ENCODE data around the gene LDB2. TPM values are rescaled to one million over a fixed set of nuclear protein-coding genes. Genes with fewer than 3 reads are reported as not detected.
A peak's percentile ranks its signal among the peaks of the same experiment; 100 is the strongest.

The LDB2 gene
- total and polyA plus RNA-seq, 2 donors (not counting 1 experiment from before 2014, with no cell fraction given): 41.6 to 78.3 TPM

DNA sequence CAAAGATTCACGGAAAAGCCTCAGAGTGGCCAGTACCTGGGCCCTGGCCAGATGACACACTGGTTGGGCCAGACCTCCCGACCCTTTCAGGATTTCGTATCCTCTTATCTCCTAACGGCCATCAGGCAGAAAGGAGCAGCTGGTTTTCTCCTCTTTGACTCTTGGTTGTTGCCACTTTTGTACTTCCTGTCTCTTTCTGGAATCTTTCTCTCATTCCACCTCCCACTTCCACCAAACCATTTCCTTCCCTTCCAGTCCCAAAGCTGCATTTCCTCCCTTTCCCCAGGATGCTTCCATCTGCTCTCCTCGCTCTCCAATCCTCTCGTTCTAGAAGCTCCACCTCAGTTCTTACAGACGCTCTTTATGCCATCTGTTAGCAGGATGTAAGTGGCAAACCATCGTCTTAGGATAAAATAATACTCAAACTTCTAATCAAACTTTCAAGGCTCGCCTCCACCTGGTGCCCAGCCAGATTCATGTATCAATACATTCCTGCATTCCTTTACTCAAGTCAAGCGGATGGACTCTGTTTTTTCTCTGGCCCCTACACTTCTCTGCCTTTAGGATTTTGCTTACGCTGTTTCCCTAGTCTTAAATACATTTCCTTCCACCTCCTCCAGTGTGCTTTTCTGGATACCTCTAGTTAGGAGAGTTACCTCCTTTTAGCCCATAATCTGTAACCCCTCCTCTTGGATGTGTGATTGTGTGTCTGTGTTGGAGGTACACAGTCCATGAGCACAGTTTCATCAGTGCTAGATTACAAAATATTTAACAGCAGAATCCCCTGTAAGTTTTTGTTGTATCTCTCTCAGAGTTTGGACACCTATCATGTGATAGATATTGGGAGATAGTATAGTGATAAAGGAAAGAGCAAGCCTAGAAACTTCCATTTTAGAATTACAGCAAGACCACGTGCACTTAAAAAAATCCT is 70.4 kb downstream of the LDB2 start:
- Histone ChIP-seq H3K9ac (ENCODE audit: insufficient read depth, low read length) (no peak overlapping the region), H3K4me1 (ENCODE audit: control insufficient read depth, extremely low read depth, insufficient read depth, low read length) (no peaks in the 10 kb centered on the region), H3K4me2 (ENCODE audit: extremely low read depth, insufficient read depth, low read length) (no peak overlapping the region), H3K4me3 (replicated peaks in 1 of 4; ENCODE audit: control extremely low read depth in 1 of 4, insufficient read depth in 1 of 4, low read depth in 3 of 4, low read length in 4 of 4) (no peak overlapping the region), H3K79me2 (ENCODE audit: control insufficient read depth, insufficient read depth, low read length) (no peaks in the 10 kb centered on the region), H3K36me3 (ENCODE audit: control insufficient read depth, insufficient read depth, low read length) (no peaks in the 10 kb centered on the region), H3K9me3 (ENCODE audit: control insufficient read depth, insufficient read depth, low read depth, low read length) (no peaks in the 10 kb centered on the region), H3K27ac (ENCODE audit: insufficient read depth, low read length) (no peak overlapping the region), H2AFZ (ENCODE audit: low read length) (no peak overlapping the region), H3K27me3 (ENCODE audit: control insufficient read depth, insufficient read depth, low read length) (no peaks in the 10 kb centered on the region), H4K20me1 (ENCODE audit: control insufficient read depth, extremely low read depth, insufficient read depth, low read length) (no peaks in the 10 kb centered on the region)
- DNase-seq (ENCODE audit: low read depth in 2 of 2): peak in 1 of 2 donors; percentile 26
- TF ChIP-seq EZH2 (IDR thresholded peaks at IDR 0.05; ENCODE audit: low read length, missing control alignments): no peak
- TF ChIP-seq, protein P1, sequence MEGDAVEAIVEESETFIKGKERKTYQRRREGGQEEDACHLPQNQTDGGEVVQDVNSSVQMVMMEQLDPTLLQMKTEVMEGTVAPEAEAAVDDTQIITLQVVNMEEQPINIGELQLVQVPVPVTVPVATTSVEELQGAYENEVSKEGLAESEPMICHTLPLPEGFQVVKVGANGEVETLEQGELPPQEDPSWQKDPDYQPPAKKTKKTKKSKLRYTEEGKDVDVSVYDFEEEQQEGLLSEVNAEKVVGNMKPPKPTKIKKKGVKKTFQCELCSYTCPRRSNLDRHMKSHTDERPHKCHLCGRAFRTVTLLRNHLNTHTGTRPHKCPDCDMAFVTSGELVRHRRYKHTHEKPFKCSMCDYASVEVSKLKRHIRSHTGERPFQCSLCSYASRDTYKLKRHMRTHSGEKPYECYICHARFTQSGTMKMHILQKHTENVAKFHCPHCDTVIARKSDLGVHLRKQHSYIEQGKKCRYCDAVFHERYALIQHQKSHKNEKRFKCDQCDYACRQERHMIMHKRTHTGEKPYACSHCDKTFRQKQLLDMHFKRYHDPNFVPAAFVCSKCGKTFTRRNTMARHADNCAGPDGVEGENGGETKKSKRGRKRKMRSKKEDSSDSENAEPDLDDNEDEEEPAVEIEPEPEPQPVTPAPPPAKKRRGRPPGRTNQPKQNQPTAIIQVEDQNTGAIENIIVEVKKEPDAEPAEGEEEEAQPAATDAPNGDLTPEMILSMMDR (conservative IDR thresholded peaks at IDR 0.05 in 1 of 2, IDR thresholded peaks at IDR 0.05 in 1 of 2; ENCODE audit: low read depth in 1 of 2, low read length in 2 of 2): no peak

DNA sequence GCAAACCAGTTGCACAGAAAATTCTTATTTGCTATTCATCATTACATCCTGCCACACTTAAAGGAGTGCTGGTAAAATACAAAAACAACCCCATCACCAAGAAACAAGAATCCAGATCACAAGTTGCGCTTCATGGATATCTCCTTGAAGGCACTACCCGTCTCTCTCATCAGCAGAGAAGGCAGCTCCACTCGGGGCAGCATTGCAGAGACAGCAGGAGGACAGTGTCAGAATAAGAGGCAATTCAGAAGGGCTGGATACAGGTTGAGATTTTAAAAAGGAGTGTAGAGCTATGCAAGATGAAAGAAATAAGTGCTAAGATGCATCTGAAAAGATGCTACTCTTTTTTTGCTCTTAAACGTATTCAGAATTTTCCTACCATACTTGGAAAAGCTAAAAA is 71.4 kb downstream of the LDB2 start:
- H3K9ac ChIP-seq (ENCODE audit: insufficient read depth, low read length): no peak overlapping the region
- no peaks in the 10 kb centered on the region for H3K4me1 ChIP-seq (ENCODE audit: control insufficient read depth, extremely low read depth, insufficient read depth, low read length)
- DNase-seq (ENCODE audit: low read depth in 2 of 2): no peak
- H3K36me3 ChIP-seq (ENCODE audit: control insufficient read depth, insufficient read depth, low read length): no peaks in the 10 kb centered on the region
- H3K27ac ChIP-seq (ENCODE audit: insufficient read depth, low read length): no peak overlapping the region
- H3K4me2 ChIP-seq (ENCODE audit: extremely low read depth, insufficient read depth, low read length): no peak overlapping the region
- no peak overlapping the region for H2AFZ ChIP-seq (ENCODE audit: low read length)
- no peak overlapping the region for H3K4me3 ChIP-seq (replicated peaks in 1 of 4; ENCODE audit: control extremely low read depth in 1 of 4, insufficient read depth in 1 of 4, low read depth in 3 of 4, low read length in 4 of 4)
- H3K79me2 ChIP-seq (ENCODE audit: control insufficient read depth, insufficient read depth, low read length): no peaks in the 10 kb centered on the region
- no peaks in the 10 kb centered on the region for H3K27me3 ChIP-seq (ENCODE audit: control insufficient read depth, insufficient read depth, low read length)
- no peaks in the 10 kb centered on the region for H3K9me3 ChIP-seq (ENCODE audit: control insufficient read depth, insufficient read depth, low read depth, low read length)
- H4K20me1 ChIP-seq (ENCODE audit: control insufficient read depth, extremely low read depth, insufficient read depth, low read length): no peaks in the 10 kb centered on the region
- TF ChIP-seq EZH2 (IDR thresholded peaks at IDR 0.05; ENCODE audit: low read length, missing control alignments): no peak
- TF ChIP-seq, protein P1 (conservative IDR thresholded peaks at IDR 0.05 in 1 of 2, IDR thresholded peaks at IDR 0.05 in 1 of 2; ENCODE audit: low read depth in 1 of 2, low read length in 2 of 2): no peak

DNA sequence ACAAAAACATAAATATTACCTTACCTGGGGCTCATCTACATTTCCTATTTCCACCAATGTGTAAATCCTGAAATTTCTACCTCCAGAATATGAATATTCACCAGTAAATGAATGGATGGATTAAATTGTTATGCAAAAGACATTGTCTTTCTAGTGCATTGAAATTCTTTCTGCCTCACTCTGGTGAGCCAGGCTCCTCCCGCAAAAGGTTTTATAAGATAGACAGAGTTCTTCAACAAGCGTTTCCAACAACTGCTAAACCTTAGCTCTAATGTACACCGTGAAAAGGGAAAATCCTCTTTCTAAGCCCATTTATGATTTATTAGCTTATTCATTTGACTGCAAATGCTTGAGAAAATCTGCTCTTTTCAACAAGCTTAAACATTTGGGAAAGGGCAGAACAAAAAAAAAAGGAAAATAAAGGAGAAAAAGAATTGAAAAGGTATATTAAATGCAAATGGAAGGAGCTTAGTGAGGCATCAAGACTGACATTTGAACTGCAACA is 72.0 kb downstream of the LDB2 start:
- Histone ChIP-seq H2AFZ (ENCODE audit: low read length) (no peak overlapping the region), H3K9me3 (ENCODE audit: control insufficient read depth, insufficient read depth, low read depth, low read length) (no peaks in the 10 kb centered on the region), H3K79me2 (ENCODE audit: control insufficient read depth, insufficient read depth, low read length) (no peaks in the 10 kb centered on the region), H3K4me1 (ENCODE audit: control insufficient read depth, extremely low read depth, insufficient read depth, low read length) (no peaks in the 10 kb centered on the region), H3K4me3 (replicated peaks in 1 of 4; ENCODE audit: control extremely low read depth in 1 of 4, insufficient read depth in 1 of 4, low read depth in 3 of 4, low read length in 4 of 4) (no peak overlapping the region), H3K9ac (ENCODE audit: insufficient read depth, low read length) (no peak overlapping the region), H3K4me2 (ENCODE audit: extremely low read depth, insufficient read depth, low read length) (no peak overlapping the region), H4K20me1 (ENCODE audit: control insufficient read depth, extremely low read depth, insufficient read depth, low read length) (no peaks in the 10 kb centered on the region), H3K27ac (ENCODE audit: insufficient read depth, low read length) (no peak overlapping the region), H3K27me3 (ENCODE audit: control insufficient read depth, insufficient read depth, low read length) (no peaks in the 10 kb centered on the region), H3K36me3 (ENCODE audit: control insufficient read depth, insufficient read depth, low read length) (no peaks in the 10 kb centered on the region)
- TF ChIP-seq, protein P1 (conservative IDR thresholded peaks at IDR 0.05 in 1 of 2, IDR thresholded peaks at IDR 0.05 in 1 of 2; ENCODE audit: low read depth in 1 of 2, low read length in 2 of 2): no peak
- no peak for TF ChIP-seq EZH2 (IDR thresholded peaks at IDR 0.05; ENCODE audit: low read length, missing control alignments)
- no peak for DNase-seq (ENCODE audit: low read depth in 2 of 2)
